ENCODE results near the gene S100A12.

Gene S100A12

GRCh38 chr1:153360592-153361479 is 14.6 kb downstream of the S100A12 start:
- Histone ChIP-seq H3K36me3 (ENCODE audit: low read depth) (no peaks in the 10 kb centered on the region), H3K27me3 (ENCODE audit: insufficient read depth, poor library complexity, severe bottlenecking) (no peaks in the 10 kb centered on the region), H3K4me1 (ENCODE audit: insufficient read depth, poor library complexity, severe bottlenecking) (peaks cover 32% of the 10 kb centered on the region), H3K27ac (ENCODE audit: poor library complexity, severe bottlenecking) (no peak overlapping the region), H3K9me3 (ENCODE audit: severe bottlenecking) (no peaks in the 10 kb centered on the region), H3K4me3 (ENCODE audit: severe bottlenecking) (no peak overlapping the region)
- ATAC-seq (ENCODE audit: low read depth) (no peak), DNase-seq (ENCODE audit: low spot score) (peak; percentile 21)
- TF ChIP-seq CTCF (IDR thresholded peaks at IDR 0.05; ENCODE audit: poor library complexity, severe bottlenecking): no peak

GRCh38 chr1:153360190-153360589 is 15.2 kb downstream of the S100A12 start:
- H3K4me1 ChIP-seq (ENCODE audit: insufficient read depth, poor library complexity, severe bottlenecking): peaks cover 27% of the 10 kb centered on the region
- no peaks in the 10 kb centered on the region for H3K27me3 ChIP-seq (ENCODE audit: insufficient read depth, poor library complexity, severe bottlenecking)
- H3K36me3 ChIP-seq (ENCODE audit: low read depth): no peaks in the 10 kb centered on the region
- no peak overlapping the region for H3K27ac ChIP-seq (ENCODE audit: poor library complexity, severe bottlenecking)
- ATAC-seq (ENCODE audit: low read depth): no peak
- H3K4me3 ChIP-seq (ENCODE audit: severe bottlenecking): no peak overlapping the region
- DNase-seq (ENCODE audit: low spot score): no peak
- no peak for TF ChIP-seq CTCF (IDR thresholded peaks at IDR 0.05; ENCODE audit: poor library complexity, severe bottlenecking)
- H3K9me3 ChIP-seq (ENCODE audit: severe bottlenecking): no peaks in the 10 kb centered on the region

- no peaks in the 10 kb centered on the region for H3K9me3 ChIP-seq (ENCODE audit: severe bottlenecking)
- H3K4me3 ChIP-seq (ENCODE audit: severe bottlenecking): no peak overlapping the region
- H3K27ac ChIP-seq (ENCODE audit: poor library complexity, severe bottlenecking): no peak overlapping the region
- H3K36me3 ChIP-seq (ENCODE audit: low read depth): no peaks in the 10 kb centered on the region
- no peaks in the 10 kb centered on the region for H3K27me3 ChIP-seq (ENCODE audit: insufficient read depth, poor library complexity, severe bottlenecking)
- no peak for TF ChIP-seq CTCF (IDR thresholded peaks at IDR 0.05; ENCODE audit: poor library complexity, severe bottlenecking)
- DNase-seq (ENCODE audit: low spot score) (no peak), ATAC-seq (ENCODE audit: low read depth) (no peak)
- H3K4me1 ChIP-seq (ENCODE audit: insufficient read depth, poor library complexity, severe bottlenecking): peaks cover 17% of the 10 kb centered on the region
These were observed 16.2 kb downstream of the S100A12 start for GRCh38 chr1:153359241-153359640.

- no peak for TF ChIP-seq CTCF (IDR thresholded peaks at IDR 0.05; ENCODE audit: poor library complexity, severe bottlenecking)
- no peak for ATAC-seq (ENCODE audit: low read depth)
- H3K27ac ChIP-seq (ENCODE audit: poor library complexity, severe bottlenecking): peak overlapping the region; percentile 86
- no peak for DNase-seq (ENCODE audit: low spot score)
- H3K9me3 ChIP-seq (ENCODE audit: severe bottlenecking): no peaks in the 10 kb centered on the region
- peaks cover 16% of the 10 kb centered on the region for H3K4me1 ChIP-seq (ENCODE audit: insufficient read depth, poor library complexity, severe bottlenecking)
- no peak overlapping the region for H3K4me3 ChIP-seq (ENCODE audit: severe bottlenecking)
- no peaks in the 10 kb centered on the region for H3K36me3 ChIP-seq (ENCODE audit: low read depth)
- H3K27me3 ChIP-seq (ENCODE audit: insufficient read depth, poor library complexity, severe bottlenecking): no peaks in the 10 kb centered on the region
These were observed 16.8 kb downstream of the S100A12 start for GRCh38 chr1:153358691-153358975.

All from RWPE2 (cell line).